H1 (cell line): Measurements from ENCODE around the gene GUCY2F. TPM values are rescaled to one million over a fixed set of nuclear protein-coding genes. Genes with fewer than 3 reads are reported as not detected.

Experiments
- CREB1 ChIP-seq: IDR thresholded peaks from 2 replicates; pipeline ENCODE4 v1.6.1; 2012; ENCODE audit warnings: inconsistent platforms
- EP300 ChIP-seq, 2 experiments: IDR thresholded peaks; 1 replicate in 1 of 2; 2 replicates in 1 of 2; pipeline ENCODE4 v1.6.1; 2011 to 2012; ENCODE audit warnings: low read depth in 2 of 2, low read length in 2 of 2, mild to moderate bottlenecking in 2 of 2, borderline replicate concordance in 1 of 2, inconsistent platforms in 1 of 2, moderate library complexity in 1 of 2
- MAFK ChIP-seq: IDR thresholded peaks from 2 replicates; pipeline ENCODE4 v1.6.1; 2012; ENCODE audit warnings: low read depth, mild to moderate bottlenecking, improper control_type of control experiment, low read length
- POLR2AphosphoS5 ChIP-seq: IDR thresholded peaks from 2 replicates; pipeline ENCODE4 v1.6.1; 2011; ENCODE audit warnings: low read depth, low read length
- RFX5 ChIP-seq: IDR thresholded peaks from 2 replicates; pipeline ENCODE4 v1.6.1; 2011; ENCODE audit warnings: low read depth, low read length, improper control_type of control experiment, borderline replicate concordance
- polyA plus RNA-seq, 7 experiments: library from polyadenylated mRNA; depleted of rRNA in 3 of 7; stranded (reverse) in 5 of 7; unstranded in 2 of 7; fragments of >200 nt in 5 of 7; fragments of 200-250 nt in 2 of 7; gene quantifications; 1 replicate in 5 of 7; 2 replicates in 1 of 7; 4 replicates in 1 of 7; pipeline versions ENCODE4 v1.2.1 to v1.2.3, GENCODE V29; 2011 to 2013; ENCODE audit warnings: missing spikeins in 2 of 7, mixed read lengths in 2 of 7
- total RNA-seq: library from RNA; stranded (reverse); fragmentation: NEBNext Ultra II Directional; extraction: Animal tissue kit (Norgen Biotek cat#: 25700); gene quantifications from 2 replicates; pipeline ENCODE4 v1.2.1, GENCODE V29; 2021

GUCY2F gene
- total and polyA plus RNA-seq, 2 of the 8 experiments (the other 6 are each of a cell fraction or from before 2014, with no cell fraction given): 0.02 TPM; not detected in 1

DNA sequence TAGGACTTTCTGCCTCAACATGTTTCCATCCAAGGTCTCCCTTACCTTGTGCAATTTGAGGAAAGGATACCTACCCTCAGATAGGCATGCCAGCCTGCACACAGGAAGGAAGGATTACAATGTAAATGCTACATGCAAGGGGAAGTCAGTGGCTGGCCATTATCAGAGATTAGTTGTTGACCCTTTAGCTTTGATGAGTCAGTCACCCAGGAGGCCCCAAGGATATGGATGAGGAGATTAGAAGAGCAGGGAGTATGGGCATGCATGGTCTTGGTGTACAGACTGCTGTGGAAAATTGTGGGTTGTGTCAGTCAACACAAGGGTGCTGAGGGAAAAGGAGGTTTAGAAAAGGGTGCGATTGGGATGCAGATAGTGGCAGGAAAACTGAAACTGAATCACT lies 92.0 kb downstream of the GUCY2F start (continued):
- no peak for TF ChIP-seq CREB1
- TF ChIP-seq EP300 (IDR thresholded peaks at IDR 0.05; ENCODE audit: borderline replicate concordance in 1 of 2, low read depth in 2 of 2, low read length in 2 of 2): no peak
- no peak for TF ChIP-seq MAFK
- TF ChIP-seq RFX5: no peak
- no peak for TF ChIP-seq POLR2AphosphoS5
- TF ChIP-seq, all 59 proteins: peak for 0
